CD14-positive monocyte (primary cell): ENCODE measurements around the gene ALPG. TPM values are rescaled to one million over a fixed set of nuclear protein-coding genes. Genes with fewer than 3 reads are reported as not detected.

ENCODE experiments used
- DNase-seq, 3 donors: peaks; one replicate each; pipeline ENCODE4 v3.0.0-alpha.2; 2011 to 2022
- H2AFZ ChIP-seq: 2 replicates; pipeline ENCODE4 v1.6.0; 2012; ENCODE audit warnings: mild to moderate bottlenecking, low read depth, low read length, inconsistent platforms; ENCODE audit not compliant: insufficient read depth, poor library complexity, severe bottlenecking
- H3K27ac ChIP-seq, 2 donors: 1 replicate in 1 of 2; 2 replicates in 1 of 2; pipeline ENCODE4 v1.5.1; 2012 to 2013; ENCODE audit warnings: low read length in 2 of 2, control low read depth in 1 of 2, inconsistent platforms in 1 of 2, low read depth in 1 of 2, mild to moderate bottlenecking in 1 of 2
- H3K27me3 ChIP-seq, 2 donors: one replicate each; pipeline versions ENCODE4 v1.6.0 to v1.6.1; 2011 to 2013; ENCODE audit warnings: low read length in 2 of 2; ENCODE audit not compliant: control insufficient read depth in 2 of 2, insufficient read depth in 2 of 2
- H3K36me3 ChIP-seq, 2 donors: replicated peaks in 1 of 2; 1 replicate in 1 of 2; 2 replicates in 1 of 2; pipeline versions ENCODE4 v1.5.1 to v1.6.1; 2012 to 2013; ENCODE audit warnings: low read length in 2 of 2, control low read depth in 1 of 2, inconsistent platforms in 1 of 2, mild to moderate bottlenecking in 1 of 2; ENCODE audit not compliant: insufficient read depth in 2 of 2, control insufficient read depth in 1 of 2
- H3K4me1 ChIP-seq, 2 donors: 1 replicate in 1 of 2; 2 replicates in 1 of 2; pipeline versions ENCODE4 v1.5.1 to v1.6.1; 2012 to 2013; ENCODE audit warnings: low read length in 2 of 2, control low read depth in 1 of 2, inconsistent platforms in 1 of 2, mild to moderate bottlenecking in 1 of 2, moderate library complexity in 1 of 2; ENCODE audit not compliant: insufficient read depth in 2 of 2, control insufficient read depth in 1 of 2
- H3K4me2 ChIP-seq: replicated peaks from 2 replicates; pipeline ENCODE3; 2012; ENCODE audit warnings: low read length, moderate library complexity, mild to moderate bottlenecking; ENCODE audit not compliant: poor library complexity, severe bottlenecking; ENCODE audit errors: extremely low read depth
- H3K4me3 ChIP-seq, 3 experiments: fragments of 200-600 bp in 1 of 3; sonication (generic) in 1 of 3; replicated peaks in 1 of 3; 1 replicate in 2 of 3; 2 replicates in 1 of 3; pipeline ENCODE4 v1.5.1; 2011 to 2013; ENCODE audit warnings: low read length in 3 of 3, mild to moderate bottlenecking in 3 of 3, control low read depth in 2 of 3, low read depth in 2 of 3, inconsistent platforms in 1 of 3, moderate library complexity in 1 of 3
- H3K79me2 ChIP-seq: 2 replicates; pipeline ENCODE4 v1.6.0; 2012; ENCODE audit warnings: mild to moderate bottlenecking, control low read depth, inconsistent platforms, low read length, moderate library complexity; ENCODE audit not compliant: insufficient read depth
- H3K9ac ChIP-seq: 2 replicates; pipeline ENCODE4 v1.6.0; 2017; ENCODE audit warnings: low read length, mild to moderate bottlenecking; ENCODE audit not compliant: insufficient read depth, poor library complexity, severe bottlenecking
- H3K9me3 ChIP-seq, 2 donors: replicated peaks in 1 of 2; 1 replicate in 1 of 2; 2 replicates in 1 of 2; pipeline versions ENCODE4 v1.5.1 to v1.6.1; 2012 to 2013; ENCODE audit warnings: low read length in 2 of 2, control low read depth in 1 of 2; ENCODE audit not compliant: control insufficient read depth in 1 of 2, insufficient read depth in 1 of 2
- H4K20me1 ChIP-seq: 2 replicates; pipeline ENCODE4 v1.6.0; 2012; ENCODE audit warnings: mild to moderate bottlenecking, low read length, control low read depth, moderate library complexity; ENCODE audit not compliant: insufficient read depth
- H3K27ac Mint-ChIP-seq, 7 donors: one replicate each; pipeline ENCODE4 v1.8.0; 2020; ENCODE audit warnings: mild to moderate bottlenecking in 7 of 7, mixed read lengths in 7 of 7, moderate library complexity in 6 of 7, inconsistent platforms in 2 of 7
- H3K27me3 Mint-ChIP-seq, 3 donors: one replicate each; pipeline ENCODE4 v1.8.0; 2021 to 2022; ENCODE audit warnings: low read depth in 3 of 3, mild to moderate bottlenecking in 3 of 3, mixed read lengths in 3 of 3, moderate library complexity in 3 of 3, inconsistent platforms in 1 of 3
- H3K36me3 Mint-ChIP-seq, 2 donors: one replicate each; pipeline ENCODE4 v1.8.0; 2020; ENCODE audit warnings: mixed read lengths in 2 of 2, inconsistent platforms in 1 of 2, mild to moderate bottlenecking in 1 of 2
- H3K4me1 Mint-ChIP-seq: one replicate; pipeline ENCODE4 v1.8.0; 2020; ENCODE audit warnings: mild to moderate bottlenecking, mixed read lengths
- H3K4me3 Mint-ChIP-seq, 2 donors: one replicate each; pipeline ENCODE4 v1.8.0; 2020; ENCODE audit warnings: mild to moderate bottlenecking in 2 of 2, mixed read lengths in 2 of 2, moderate library complexity in 1 of 2
- H3K9me3 Mint-ChIP-seq, 7 donors: one replicate each; pipeline ENCODE4 v1.8.0; 2020 to 2022; ENCODE audit warnings: mixed read lengths in 7 of 7, mild to moderate bottlenecking in 6 of 7, moderate library complexity in 6 of 7, inconsistent platforms in 2 of 7
- WGBS: methylation state at CpG from one replicate; pipeline ENCODE4 v1.1.5; 2013; ENCODE audit warnings: missing lambda C conversion rate; ENCODE audit not compliant: insufficient coverage; 5-methylcytosine and 5-hydroxymethylcytosine counted together
- intact Hi-C, 2 donors: fragments of 100-400 bp; cut with micrococcal nuclease; formaldehyde crosslinking; loops; one replicate each; pipeline versions ENCODE4 v1.15.0 to v1.15.1; 2023
- polyA plus RNA-seq, 3 donors: library from polyadenylated mRNA; depleted of rRNA in 1 of 3; unstranded in 2 of 3; stranded (reverse) in 1 of 3; fragments of 300-500 nt in 2 of 3; fragments of >200 nt in 1 of 3; fragmentation: Illumina TruSeq in 2 of 3; gene quantifications; 1 replicate in 2 of 3; 2 replicates in 1 of 3; pipeline ENCODE4 v1.2.3, GENCODE V29; 2012 to 2021
- TF ChIP-seq, protein P1 (sequence below): fragments of 200-600 bp; IDR thresholded peaks from one replicate; pipeline ENCODE4 v1.8.0; 2022; ENCODE audit warnings: antibody characterized with exemption, mild to moderate bottlenecking

ALPG gene
- polyA plus RNA-seq, 3 donors = not detected

DNA sequence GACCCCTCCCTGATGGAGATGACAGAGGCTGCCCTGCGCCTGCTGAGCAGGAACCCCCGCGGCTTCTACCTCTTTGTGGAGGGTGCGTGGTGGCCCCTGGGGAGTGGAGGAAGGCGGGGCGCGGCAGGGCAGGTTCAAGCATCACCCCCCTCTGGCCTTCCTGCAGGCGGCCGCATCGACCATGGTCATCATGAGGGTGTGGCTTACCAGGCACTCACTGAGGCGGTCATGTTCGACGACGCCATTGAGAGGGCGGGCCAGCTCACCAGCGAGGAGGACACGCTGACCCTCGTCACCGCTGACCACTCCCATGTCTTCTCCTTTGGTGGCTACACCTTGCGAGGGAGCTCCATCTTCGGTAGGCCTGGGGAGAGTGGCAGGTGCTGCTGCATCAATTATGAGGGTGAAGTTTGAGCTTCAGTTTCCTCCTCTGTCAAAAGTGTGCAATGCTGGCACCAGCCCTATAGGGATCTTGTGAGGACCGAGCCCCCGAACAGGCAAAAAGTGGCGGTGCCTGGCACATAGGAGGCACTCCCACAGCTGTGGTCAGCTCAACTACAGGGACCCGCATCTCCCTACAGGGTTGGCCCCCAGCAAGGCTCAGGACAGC lies 51.5 kb downstream of the ALPG start:
- H3K27ac ChIP-seq = no peak overlapping the region
- no peaks in the 10 kb centered on the region for H3K9me3 ChIP-seq
- H3K27me3 ChIP-seq = peaks cover 0 to 9% of the 10 kb centered on the region in 2 donors
- no peaks in the 10 kb centered on the region for H4K20me1 ChIP-seq
- no peaks in the 10 kb centered on the region for H3K4me1 ChIP-seq
- no peak overlapping the region for H3K9ac ChIP-seq
- no peak overlapping the region for H3K4me3 ChIP-seq
- Mint-ChIP-seq H3K4me1 (no peaks in the 10 kb centered on the region), H3K27me3 (peaks cover 19 to 40% (median 23%) of the 10 kb centered on the region in 3 donors), H3K27ac (no peak overlapping the region), H3K9me3 (peaks cover 0 to 5% (median 0%) of the 10 kb centered on the region in 7 donors), H3K36me3 (no peaks in the 10 kb centered on the region), H3K4me3 (no peak overlapping the region)
- no peaks in the 10 kb centered on the region for H3K79me2 ChIP-seq
- no peak overlapping the region for H3K4me2 ChIP-seq
- DNase-seq = no peak
- intact Hi-C loops = no loop called here
- no peak overlapping the region for H2AFZ ChIP-seq
- TF ChIP-seq, protein P1, sequence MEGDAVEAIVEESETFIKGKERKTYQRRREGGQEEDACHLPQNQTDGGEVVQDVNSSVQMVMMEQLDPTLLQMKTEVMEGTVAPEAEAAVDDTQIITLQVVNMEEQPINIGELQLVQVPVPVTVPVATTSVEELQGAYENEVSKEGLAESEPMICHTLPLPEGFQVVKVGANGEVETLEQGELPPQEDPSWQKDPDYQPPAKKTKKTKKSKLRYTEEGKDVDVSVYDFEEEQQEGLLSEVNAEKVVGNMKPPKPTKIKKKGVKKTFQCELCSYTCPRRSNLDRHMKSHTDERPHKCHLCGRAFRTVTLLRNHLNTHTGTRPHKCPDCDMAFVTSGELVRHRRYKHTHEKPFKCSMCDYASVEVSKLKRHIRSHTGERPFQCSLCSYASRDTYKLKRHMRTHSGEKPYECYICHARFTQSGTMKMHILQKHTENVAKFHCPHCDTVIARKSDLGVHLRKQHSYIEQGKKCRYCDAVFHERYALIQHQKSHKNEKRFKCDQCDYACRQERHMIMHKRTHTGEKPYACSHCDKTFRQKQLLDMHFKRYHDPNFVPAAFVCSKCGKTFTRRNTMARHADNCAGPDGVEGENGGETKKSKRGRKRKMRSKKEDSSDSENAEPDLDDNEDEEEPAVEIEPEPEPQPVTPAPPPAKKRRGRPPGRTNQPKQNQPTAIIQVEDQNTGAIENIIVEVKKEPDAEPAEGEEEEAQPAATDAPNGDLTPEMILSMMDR = no peak
- 89% methylated on average over 16 of the region's 25 CpGs for WGBS
- no peaks in the 10 kb centered on the region for H3K36me3 ChIP-seq

DNA sequence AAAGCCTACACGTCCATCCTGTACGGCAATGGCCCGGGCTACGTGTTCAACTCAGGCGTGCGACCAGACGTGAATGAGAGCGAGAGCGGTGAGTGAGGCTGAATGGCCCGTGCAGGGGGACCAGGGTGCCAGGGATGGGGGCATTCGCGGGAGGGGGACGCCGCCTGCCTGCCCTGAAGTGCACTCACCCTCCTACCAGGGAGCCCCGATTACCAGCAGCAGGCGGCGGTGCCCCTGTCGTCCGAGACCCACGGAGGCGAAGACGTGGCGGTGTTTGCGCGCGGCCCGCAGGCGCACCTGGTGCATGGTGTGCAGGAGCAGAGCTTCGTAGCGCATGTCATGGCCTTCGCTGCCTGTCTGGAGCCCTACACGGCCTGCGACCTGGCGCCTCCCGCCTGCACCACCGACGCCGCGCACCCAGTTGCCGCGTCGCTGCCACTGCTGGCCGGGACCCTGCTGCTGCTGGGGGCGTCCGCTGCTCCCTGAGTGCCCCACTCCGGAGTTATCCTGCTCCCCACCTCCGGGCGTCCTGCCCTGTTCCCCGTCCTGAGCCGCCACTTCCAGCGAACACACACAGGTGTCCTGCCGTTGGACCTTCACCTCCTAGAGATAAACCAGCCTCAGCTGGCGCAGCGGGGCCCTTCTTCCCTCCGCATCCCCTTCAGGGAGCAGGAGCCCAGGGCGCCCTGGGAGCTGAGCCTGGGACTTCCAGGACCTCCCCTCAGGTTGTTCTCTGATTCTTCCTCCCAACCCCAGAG lies 52.2 kb downstream of the ALPG start:
- Mint-ChIP-seq H3K36me3 (no peaks in the 10 kb centered on the region), H3K27ac (no peak overlapping the region), H3K4me3 (peak overlapping the region in 1 of 2 donors; percentile 17), H3K9me3 (peaks cover 0 to 9% (median 0%) of the 10 kb centered on the region in 7 donors), H3K4me1 (no peaks in the 10 kb centered on the region), H3K27me3 (peaks cover 19 to 38% (median 23%) of the 10 kb centered on the region in 3 donors)
- H3K79me2 ChIP-seq = no peaks in the 10 kb centered on the region
- no peak overlapping the region for H3K9ac ChIP-seq
- H4K20me1 ChIP-seq = no peaks in the 10 kb centered on the region
- H2AFZ ChIP-seq = no peak overlapping the region
- no peak overlapping the region for H3K4me3 ChIP-seq
- peaks cover 0 to 9% of the 10 kb centered on the region in 2 donors for H3K27me3 ChIP-seq
- no peaks in the 10 kb centered on the region for H3K4me1 ChIP-seq
- no peak overlapping the region for H3K4me2 ChIP-seq
- H3K27ac ChIP-seq = no peak overlapping the region
- intact Hi-C loops = no loop called here
- WGBS = 53% methylated on average over 49 of the region's 56 CpGs
- no peak for DNase-seq
- H3K36me3 ChIP-seq = no peaks in the 10 kb centered on the region
- TF ChIP-seq, protein P1 = no peak
- H3K9me3 ChIP-seq = no peaks in the 10 kb centered on the region
